ACC112 (cell line): Measurements from ENCODE around the gene TMEM151B.

Source experiments
- H2AFZ ChIP-seq: fragments of 200-600 bp; sonication (generic); one replicate; pipeline ENCODE4 v1.6.0; 2017; ENCODE audit warnings: antibody characterized with exemption, low read length; ENCODE audit not compliant: unreplicated experiment
- H3K27ac ChIP-seq: fragments of 200-600 bp; sonication (generic); 2 replicates; pipeline ENCODE4 v1.5.1; 2014; ENCODE audit warnings: low read depth, mild to moderate bottlenecking, antibody characterized with exemption, low read length, moderate library complexity
- H3K27me3 ChIP-seq: fragments of 200-600 bp; sonication (generic); 2 replicates; pipeline ENCODE4 v1.6.1; 2014; ENCODE audit warnings: mild to moderate bottlenecking, antibody characterized with exemption, low read length, moderate library complexity, mixed read lengths; ENCODE audit not compliant: insufficient read depth
- H3K36me3 ChIP-seq: fragments of 200-600 bp; sonication (generic); 2 replicates; pipeline ENCODE4 v1.6.1; 2016; ENCODE audit warnings: mild to moderate bottlenecking, antibody characterized with exemption, low read length, moderate library complexity, mixed read lengths; ENCODE audit not compliant: insufficient read depth
- H3K4me1 ChIP-seq: fragments of 200-600 bp; sonication (generic); one replicate; pipeline ENCODE4 v1.6.1; 2016; ENCODE audit warnings: low read length, mixed read lengths; ENCODE audit not compliant: insufficient read depth, unreplicated experiment, control insufficient read depth
- H3K4me3 ChIP-seq: fragments of 200-600 bp; sonication (generic); 2 replicates; pipeline ENCODE4 v1.5.1; 2014; ENCODE audit warnings: mild to moderate bottlenecking, low read depth, low read length
- H3K79me2 ChIP-seq: fragments of 200-600 bp; sonication (generic); one replicate; pipeline ENCODE4 v1.6.0; 2016; ENCODE audit warnings: low read length; ENCODE audit not compliant: control insufficient read depth, unreplicated experiment, insufficient read depth

Gene TMEM151B

GRCh38 chr6:44302856-44303255 lies 32.6 kb downstream of the TMEM151B start:
- no peaks in the 10 kb centered on the region for H3K79me2 ChIP-seq
- H3K27me3 ChIP-seq = peaks cover 8% of the 10 kb centered on the region
- no peak overlapping the region for H3K4me3 ChIP-seq
- no peak overlapping the region for H2AFZ ChIP-seq
- H3K4me1 ChIP-seq = peaks cover 4% of the 10 kb centered on the region
- no peak overlapping the region for H3K27ac ChIP-seq
- H3K36me3 ChIP-seq = no peaks in the 10 kb centered on the region

DNA sequence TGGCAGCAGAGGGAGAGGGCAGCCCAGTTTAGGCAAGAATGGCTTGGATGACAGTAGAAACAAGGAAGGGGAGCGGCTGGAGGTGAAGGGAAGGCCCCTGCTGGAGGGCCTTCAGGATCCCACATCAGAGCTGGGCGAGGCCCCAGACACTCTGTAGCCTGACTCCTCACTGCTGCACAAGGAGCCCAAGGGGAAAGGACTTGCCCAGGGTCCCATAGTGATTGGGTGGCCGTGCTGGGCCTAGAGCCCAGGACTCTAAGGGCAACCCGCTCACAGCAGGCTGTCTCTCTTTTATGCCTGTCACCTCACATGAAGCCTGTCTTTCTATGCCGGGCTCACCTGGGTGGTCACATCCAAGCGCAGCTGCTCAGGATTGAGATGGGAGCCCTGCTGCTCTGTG lies 33.6 kb downstream of the TMEM151B start:
- Histone ChIP-seq H3K4me1 (peaks cover 4% of the 10 kb centered on the region), H3K27me3 (no peaks in the 10 kb centered on the region), H3K27ac (no peak overlapping the region), H2AFZ (no peak overlapping the region), H3K36me3 (no peaks in the 10 kb centered on the region), H3K4me3 (no peak overlapping the region), H3K79me2 (no peaks in the 10 kb centered on the region)

DNA sequence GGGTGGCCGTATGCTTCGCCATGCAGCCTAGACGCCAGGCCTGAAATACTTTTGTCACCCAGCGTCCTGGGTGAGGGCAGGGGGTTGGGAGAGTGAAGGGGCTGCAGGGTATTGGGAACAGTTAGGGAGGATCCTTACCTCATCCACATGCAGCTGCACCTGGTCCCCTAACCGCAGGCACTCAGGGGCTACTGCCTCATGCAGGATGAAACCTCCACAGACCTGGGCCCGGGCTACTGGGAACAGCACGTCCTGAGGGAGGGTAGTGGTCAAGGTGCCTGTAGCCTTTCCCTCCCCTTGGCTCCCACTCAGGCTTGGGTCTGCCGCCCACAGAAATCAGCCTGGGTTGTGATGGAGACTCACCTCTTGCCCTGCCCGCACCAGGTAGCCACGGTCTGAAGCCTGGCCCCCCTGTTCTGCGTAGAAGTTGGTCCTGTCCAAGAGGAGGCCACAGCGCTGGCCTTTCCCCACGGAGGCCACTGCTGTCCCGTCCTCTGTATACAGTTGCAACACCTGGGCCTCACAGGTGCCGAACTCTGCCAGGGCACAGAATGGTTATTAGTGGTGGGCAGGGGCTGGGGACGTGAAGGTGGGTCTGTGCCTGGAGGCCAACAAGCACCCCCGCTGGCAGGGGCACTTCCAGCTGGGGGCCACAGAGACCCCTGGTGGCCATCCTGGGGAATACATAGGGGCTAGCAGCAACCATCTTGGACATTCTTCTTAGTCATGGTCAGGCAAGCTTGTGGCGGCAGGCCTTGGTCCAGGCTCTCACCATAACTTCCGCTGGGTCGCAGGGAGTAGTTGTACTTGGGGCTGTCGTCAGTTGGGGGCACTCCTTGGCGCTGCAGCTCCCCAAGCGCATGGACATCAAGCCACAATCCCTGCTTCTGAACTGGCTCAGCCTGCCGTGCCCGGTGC lies 34.3 kb downstream of the TMEM151B start:
- Histone ChIP-seq H3K79me2 (no peaks in the 10 kb centered on the region), H3K4me3 (no peak overlapping the region), H3K27me3 (no peaks in the 10 kb centered on the region), H3K4me1 (peaks cover 4% of the 10 kb centered on the region), H2AFZ (no peak overlapping the region), H3K27ac (no peak overlapping the region), H3K36me3 (peaks cover under 1% of the 10 kb centered on the region; the same call in 1 of the 2 replicates)

- Histone ChIP-seq H2AFZ (no peak overlapping the region), H3K27ac (no peak overlapping the region), H3K4me3 (no peak overlapping the region), H3K4me1 (peaks cover 4% of the 10 kb centered on the region), H3K27me3 (no peaks in the 10 kb centered on the region), H3K36me3 (peaks cover 8% of the 10 kb centered on the region; the same call in 1 of the 2 replicates), H3K79me2 (no peaks in the 10 kb centered on the region)
Measured at GRCh38 chr6:44305200-44305725, 35.0 kb downstream of the TMEM151B start.

- Histone ChIP-seq H3K4me3 (no peak overlapping the region), H3K27ac (no peak overlapping the region), H2AFZ (no peak overlapping the region), H3K27me3 (no peaks in the 10 kb centered on the region), H3K79me2 (no peaks in the 10 kb centered on the region), H3K4me1 (peaks cover 4% of the 10 kb centered on the region), H3K36me3 (peaks cover 18% of the 10 kb centered on the region; the same call in 1 of the 2 replicates)
Measured at GRCh38 chr6:44306710-44307109, 36.5 kb downstream of the TMEM151B start.

GRCh38 chr6:44307217-44307616 lies 37.0 kb downstream of the TMEM151B start:
- Histone ChIP-seq H3K27ac (no peak overlapping the region), H3K4me3 (no peak overlapping the region), H3K4me1 (peaks cover 5% of the 10 kb centered on the region), H3K27me3 (no peaks in the 10 kb centered on the region), H2AFZ (no peak overlapping the region), H3K36me3 (peaks cover 19% of the 10 kb centered on the region; the same call in 1 of the 2 replicates), H3K79me2 (peaks cover 4% of the 10 kb centered on the region)

GRCh38 chr6:44309092-44309491 lies 38.8 kb downstream of the TMEM151B start:
- H2AFZ ChIP-seq = no peak overlapping the region
- no peak overlapping the region for H3K27ac ChIP-seq
- H3K36me3 ChIP-seq = peaks cover 19% of the 10 kb centered on the region; the same call in 1 of the 2 replicates
- H3K4me1 ChIP-seq = peaks cover 8% of the 10 kb centered on the region
- peaks cover 11% of the 10 kb centered on the region for H3K79me2 ChIP-seq
- no peaks in the 10 kb centered on the region for H3K27me3 ChIP-seq
- no peak overlapping the region for H3K4me3 ChIP-seq

- Histone ChIP-seq H3K79me2 (peaks cover 11% of the 10 kb centered on the region), H2AFZ (no peak overlapping the region), H3K27ac (no peak overlapping the region), H3K27me3 (no peaks in the 10 kb centered on the region), H3K4me3 (no peak overlapping the region), H3K36me3 (peaks cover 19% of the 10 kb centered on the region; the same call in 1 of the 2 replicates), H3K4me1 (peaks cover 8% of the 10 kb centered on the region)
Measured at GRCh38 chr6:44309631-44310030, 39.4 kb downstream of the TMEM151B start.

DNA sequence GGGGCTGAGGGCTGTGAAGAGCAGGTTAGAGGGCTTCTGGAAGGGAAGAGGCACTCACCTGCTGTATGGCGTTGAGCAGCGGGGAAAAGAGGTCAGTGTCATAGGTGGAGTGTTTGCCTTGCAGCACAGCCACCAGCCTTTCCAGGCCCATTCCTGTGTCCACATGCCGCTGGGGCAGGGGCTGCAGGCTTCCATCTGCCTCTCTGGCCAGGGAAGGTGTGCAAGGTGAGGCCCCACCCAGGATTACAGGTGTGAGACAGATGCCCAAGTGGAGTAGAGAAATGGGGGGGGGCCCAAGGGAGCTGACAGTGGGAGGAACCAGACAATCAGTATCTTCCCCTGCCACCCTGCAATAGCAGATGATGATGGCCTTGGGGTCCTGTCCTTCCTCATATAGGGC lies 40.0 kb downstream of the TMEM151B start:
- no peak overlapping the region for H2AFZ ChIP-seq
- H3K4me1 ChIP-seq = peaks cover 8% of the 10 kb centered on the region
- H3K79me2 ChIP-seq = peaks cover 11% of the 10 kb centered on the region
- H3K4me3 ChIP-seq = no peak overlapping the region
- H3K36me3 ChIP-seq = peaks cover 19% of the 10 kb centered on the region; the same call in 1 of the 2 replicates
- peaks cover 4% of the 10 kb centered on the region; the same call in 1 of the 2 replicates for H3K27me3 ChIP-seq
- no peak overlapping the region for H3K27ac ChIP-seq

DNA sequence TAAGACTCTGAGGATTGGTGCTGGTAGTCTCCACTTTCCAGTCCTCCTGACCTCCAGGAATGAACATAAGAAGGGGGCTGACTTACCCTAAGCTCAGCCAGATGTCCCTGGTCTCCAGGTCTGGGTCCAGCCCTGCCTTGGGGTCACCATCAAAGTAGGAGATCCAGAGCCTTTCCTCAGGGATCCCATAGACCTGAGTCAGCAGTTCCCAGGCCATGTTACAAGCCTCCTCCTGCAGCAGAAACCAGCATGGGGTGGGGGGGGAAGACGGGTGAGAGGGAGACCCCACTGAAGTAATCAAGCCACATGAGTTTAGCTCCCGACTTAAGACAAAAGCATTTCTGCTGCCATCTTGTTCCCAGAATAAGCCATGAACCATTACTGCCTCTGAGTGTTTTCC lies 41.1 kb downstream of the TMEM151B start:
- H3K27ac ChIP-seq = no peak overlapping the region
- H3K4me1 ChIP-seq = peaks cover 8% of the 10 kb centered on the region
- peaks cover 12% of the 10 kb centered on the region for H3K27me3 ChIP-seq
- H2AFZ ChIP-seq = no peak overlapping the region
- peaks cover 11% of the 10 kb centered on the region for H3K79me2 ChIP-seq
- H3K4me3 ChIP-seq = no peak overlapping the region; the same call in 1 of the 2 replicates
- peaks cover 19% of the 10 kb centered on the region; the same call in 1 of the 2 replicates for H3K36me3 ChIP-seq
